ENCODE measurements around the gene GYG2. TPM values are rescaled to one million over a fixed set of nuclear protein-coding genes. Genes with fewer than 3 reads are reported as not detected.
"Not testable (repeated sequence)": the region's sequence is repeated elsewhere in the genome, so short reads cannot be mapped to it uniquely, and the experiment has no call there.

The GYG2 gene
- total RNA-seq, 3 donors from 2014 or later = 23.1 to 84.7 (median 40.6) TPM

DNA sequence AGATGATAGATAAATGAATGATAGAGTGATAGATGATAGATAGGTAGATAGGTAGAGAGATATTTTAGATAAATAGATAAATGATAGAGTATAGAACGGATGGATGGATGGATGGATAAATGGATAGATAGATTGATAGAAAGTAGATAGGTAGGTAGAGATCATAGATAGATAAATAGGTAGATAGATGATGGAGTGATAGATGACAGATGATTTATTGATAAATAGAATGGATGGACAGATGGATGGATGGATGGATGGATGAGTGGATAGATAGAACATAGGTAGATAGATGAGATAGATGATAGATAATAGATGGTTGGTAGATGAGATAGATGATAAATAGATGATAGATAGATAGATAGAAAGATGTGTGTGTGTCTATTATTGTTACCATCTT is 50.9 kb downstream of the GYG2 start:
- intact Hi-C loops (cut with DNase I; ENCODE audit: low total_unique reads) = no loop called here
- Histone ChIP-seq H3K4me1 (no peaks in the 10 kb centered on the region), H3K4me3 (no peak overlapping the region), H3K9me3 (peaks cover 0 to 7% of the 10 kb centered on the region in 2 donors), H3K27me3 (peaks cover 0 to 5% of the 10 kb centered on the region in 2 donors), H3K36me3 (no peaks in the 10 kb centered on the region), H3K27ac (no peak overlapping the region)
- TF ChIP-seq POLR2AphosphoS5 (IDR thresholded peaks at IDR 0.05) (no peak), POLR2A (IDR thresholded peaks at IDR 0.05) (no peak)
- TF ChIP-seq, protein P1, sequence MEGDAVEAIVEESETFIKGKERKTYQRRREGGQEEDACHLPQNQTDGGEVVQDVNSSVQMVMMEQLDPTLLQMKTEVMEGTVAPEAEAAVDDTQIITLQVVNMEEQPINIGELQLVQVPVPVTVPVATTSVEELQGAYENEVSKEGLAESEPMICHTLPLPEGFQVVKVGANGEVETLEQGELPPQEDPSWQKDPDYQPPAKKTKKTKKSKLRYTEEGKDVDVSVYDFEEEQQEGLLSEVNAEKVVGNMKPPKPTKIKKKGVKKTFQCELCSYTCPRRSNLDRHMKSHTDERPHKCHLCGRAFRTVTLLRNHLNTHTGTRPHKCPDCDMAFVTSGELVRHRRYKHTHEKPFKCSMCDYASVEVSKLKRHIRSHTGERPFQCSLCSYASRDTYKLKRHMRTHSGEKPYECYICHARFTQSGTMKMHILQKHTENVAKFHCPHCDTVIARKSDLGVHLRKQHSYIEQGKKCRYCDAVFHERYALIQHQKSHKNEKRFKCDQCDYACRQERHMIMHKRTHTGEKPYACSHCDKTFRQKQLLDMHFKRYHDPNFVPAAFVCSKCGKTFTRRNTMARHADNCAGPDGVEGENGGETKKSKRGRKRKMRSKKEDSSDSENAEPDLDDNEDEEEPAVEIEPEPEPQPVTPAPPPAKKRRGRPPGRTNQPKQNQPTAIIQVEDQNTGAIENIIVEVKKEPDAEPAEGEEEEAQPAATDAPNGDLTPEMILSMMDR (IDR thresholded peaks at IDR 0.05) = no peak
- DNase-seq (ENCODE audit: low spot score in 2 of 2) = no peak

- H3K27ac ChIP-seq = no peak overlapping the region
- no peaks in the 10 kb centered on the region for H3K36me3 ChIP-seq
- no peaks in the 10 kb centered on the region for H3K9me3 ChIP-seq
- intact Hi-C loops (cut with DNase I; ENCODE audit: low total_unique reads) = no loop called here
- DNase-seq (ENCODE audit: low spot score in 2 of 2) = no peak
- TF ChIP-seq POLR2AphosphoS5 (IDR thresholded peaks at IDR 0.05) (no peak), POLR2A (IDR thresholded peaks at IDR 0.05) (no peak)
- TF ChIP-seq, protein P1 (IDR thresholded peaks at IDR 0.05) = no peak
- peaks cover 0 to 5% of the 10 kb centered on the region in 2 donors for H3K27me3 ChIP-seq
- no peak overlapping the region for H3K4me3 ChIP-seq
- H3K4me1 ChIP-seq = no peaks in the 10 kb centered on the region
Observed at GRCh38 chrX:2883770-2884169, 55.0 kb downstream of the GYG2 start.

GRCh38 chrX:2888309-2888708 is 59.6 kb downstream of the GYG2 start:
- TF ChIP-seq POLR2A (IDR thresholded peaks at IDR 0.05) = no peak
- TF ChIP-seq, protein P1 (IDR thresholded peaks at IDR 0.05) = no peak
- no peak for TF ChIP-seq POLR2AphosphoS5 (IDR thresholded peaks at IDR 0.05)
- H3K36me3 ChIP-seq = no peaks in the 10 kb centered on the region

DNA sequence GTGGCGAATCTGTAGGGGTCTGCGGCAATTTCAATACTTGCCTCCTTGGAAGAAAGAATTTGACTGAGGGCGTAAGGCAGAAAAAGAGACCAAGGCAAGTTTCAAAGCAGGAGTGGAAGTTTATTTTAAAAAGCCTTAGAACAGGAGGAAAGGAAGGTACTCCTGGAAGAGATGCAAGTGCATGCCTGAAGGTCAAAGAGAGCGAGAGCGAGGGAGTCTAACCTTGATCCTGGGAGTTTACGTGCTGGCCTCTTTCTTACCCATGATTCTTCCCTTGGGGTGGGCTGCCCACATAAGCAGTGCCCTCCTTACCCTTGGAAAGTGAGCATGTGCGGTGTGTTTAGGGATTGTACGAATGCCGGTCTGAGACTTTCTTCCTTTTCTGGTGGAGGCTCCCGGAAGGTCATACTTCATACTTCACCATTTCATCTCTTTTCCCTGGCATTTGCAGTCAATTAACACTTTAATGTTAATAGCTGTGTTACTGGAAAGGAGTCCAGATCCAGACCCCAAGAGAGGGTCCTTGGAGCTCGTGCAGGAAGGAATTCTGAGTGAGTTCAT is 60.4 kb downstream of the GYG2 start:
- intact Hi-C loops (cut with DNase I; ENCODE audit: low total_unique reads) = no loop called here
- H3K27ac ChIP-seq = no peak overlapping the region
- H3K27me3 ChIP-seq = no peaks in the 10 kb centered on the region
- no peak for DNase-seq (ENCODE audit: low spot score in 2 of 2)
- H3K36me3 ChIP-seq = no peaks in the 10 kb centered on the region
- H3K4me3 ChIP-seq = peak overlapping the region; percentile 33 to 67 (median 46)
- H3K9me3 ChIP-seq = no peaks in the 10 kb centered on the region
- no peaks in the 10 kb centered on the region for H3K4me1 ChIP-seq
- TF ChIP-seq POLR2A (IDR thresholded peaks at IDR 0.05) (no peak), POLR2AphosphoS5 (IDR thresholded peaks at IDR 0.05) (no peak)
- TF ChIP-seq, protein P1 (IDR thresholded peaks at IDR 0.05) = no peak

More at GRCh38 chrX:2888309-2888708, 59.6 kb downstream of the GYG2 start:
- intact Hi-C loops (cut with DNase I; ENCODE audit: low total_unique reads) = no loop called here
- Histone ChIP-seq H3K27ac (no peak overlapping the region), H3K4me1 (no peaks in the 10 kb centered on the region), H3K9me3 (no peaks in the 10 kb centered on the region), H3K4me3 (no peak overlapping the region), H3K27me3 (no peaks in the 10 kb centered on the region)
- DNase-seq (ENCODE audit: low spot score in 2 of 2) = no peak

GRCh38 chrX:2889706-2890490 is 61.2 kb downstream of the GYG2 start:
- peak overlapping the region in 1 of 2 donors; percentile 25 for H3K27ac ChIP-seq
- H3K27me3 ChIP-seq; DNase-seq (ENCODE audit: low spot score in 2 of 2); H3K9me3 ChIP-seq; H3K4me1 ChIP-seq; intact Hi-C loops (cut with DNase I; ENCODE audit: low total_unique reads); H3K36me3 ChIP-seq: not testable (repeated sequence)
- H3K4me3 ChIP-seq = peak overlapping the region; percentile 33 to 67 (median 46)

DNA sequence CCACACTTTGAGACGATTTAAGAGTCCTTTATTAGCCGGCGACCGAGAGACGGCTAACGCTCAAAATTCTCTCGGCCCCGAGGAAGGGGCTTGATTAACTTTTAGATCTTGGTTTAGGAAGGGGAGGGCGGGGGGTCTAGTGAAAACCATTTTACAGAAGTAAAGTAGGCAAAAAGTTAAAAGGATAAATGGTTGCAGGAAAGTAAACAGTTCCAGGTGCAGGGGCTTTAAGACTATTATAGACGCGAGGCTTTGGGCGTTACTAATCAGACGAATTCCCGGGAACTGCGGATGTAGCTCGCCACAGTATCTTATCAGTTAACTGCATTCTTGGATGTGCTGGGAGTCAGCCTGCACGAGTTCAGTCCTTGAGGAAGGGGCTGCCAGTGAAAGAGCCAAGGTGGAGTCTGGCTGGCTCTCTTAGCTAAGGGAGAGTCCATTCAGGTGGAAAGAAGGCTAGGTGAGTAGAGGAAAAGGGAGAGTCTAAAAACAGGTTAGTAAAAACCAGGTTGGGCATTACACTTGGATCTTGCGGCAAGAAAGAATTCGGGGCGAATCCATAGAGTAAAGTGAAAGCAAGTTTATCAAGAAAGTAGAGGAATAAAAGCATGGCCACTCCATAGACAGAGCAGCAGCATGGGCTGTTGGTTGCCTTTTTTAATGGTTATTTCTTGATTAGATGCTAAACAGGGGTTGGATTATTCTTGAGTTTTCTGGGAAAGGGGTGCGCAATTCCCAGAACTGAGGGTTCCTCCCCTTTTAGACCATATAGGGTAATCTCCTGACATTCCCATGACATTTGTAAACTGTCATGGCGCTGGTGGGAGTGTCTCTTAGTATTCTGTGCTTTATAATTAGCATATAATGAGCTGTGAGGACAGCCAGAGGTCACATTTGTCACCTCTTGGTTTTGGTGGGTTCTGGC is 62.1 kb downstream of the GYG2 start:
- H3K36me3 ChIP-seq; intact Hi-C loops (cut with DNase I; ENCODE audit: low total_unique reads); H3K9me3 ChIP-seq; H3K4me1 ChIP-seq; H3K27ac ChIP-seq; H3K27me3 ChIP-seq; H3K4me3 ChIP-seq; DNase-seq (ENCODE audit: low spot score in 2 of 2): not testable (repeated sequence)

All from breast epithelium (tissue), 4 donors.